Raji (cell line): ENCODE measurements around the gene TMEM132A.

Experiments
- POLR2A ChIP-seq: IDR thresholded peaks from 2 replicates; pipeline ENCODE4 v1.6.1; 2011; ENCODE audit warnings: low read depth, low read length, control low read depth; ENCODE audit not compliant: insufficient read depth

Gene TMEM132A

DNA sequence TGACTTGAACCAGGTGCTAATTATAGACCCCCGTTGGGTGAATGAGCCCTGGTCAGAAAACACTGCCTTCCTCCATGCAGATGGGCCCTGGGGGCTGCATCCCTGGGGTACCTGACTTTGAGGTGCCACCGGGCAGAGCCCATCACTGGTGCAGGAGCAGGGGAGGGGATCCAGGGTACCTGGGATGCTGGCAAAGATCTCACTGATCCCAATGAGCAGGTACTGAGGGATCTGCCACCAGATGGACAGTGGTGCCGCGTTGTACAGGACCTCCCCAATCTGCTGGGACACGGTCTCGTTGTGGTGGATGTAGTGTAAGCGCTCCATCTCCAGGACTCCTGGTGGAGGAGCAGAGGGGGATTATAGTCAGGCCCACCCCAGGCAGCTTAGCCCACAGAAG lies 15.0 kb downstream of the TMEM132A start:
- TF ChIP-seq POLR2A: no peak

DNA sequence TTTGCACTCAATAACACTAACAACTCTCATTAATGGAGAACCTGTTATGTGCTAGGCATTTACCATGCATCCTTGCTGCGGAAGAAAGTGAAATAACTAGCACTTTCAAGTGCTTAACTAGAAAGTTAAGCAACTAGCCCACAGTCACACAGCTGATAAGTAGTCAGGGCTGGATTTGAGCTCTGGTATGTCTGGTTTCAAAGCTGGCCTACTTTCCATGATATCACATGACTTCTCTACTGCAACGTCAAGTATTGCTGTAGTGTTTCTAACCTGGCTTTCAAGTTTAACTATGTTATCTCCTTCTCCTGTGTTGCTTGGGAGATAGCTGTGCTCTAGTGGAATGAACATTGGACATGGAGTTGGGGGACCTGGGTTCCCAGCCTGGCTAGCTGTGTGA lies 15.6 kb downstream of the TMEM132A start:
- TF ChIP-seq POLR2A: no peak

DNA sequence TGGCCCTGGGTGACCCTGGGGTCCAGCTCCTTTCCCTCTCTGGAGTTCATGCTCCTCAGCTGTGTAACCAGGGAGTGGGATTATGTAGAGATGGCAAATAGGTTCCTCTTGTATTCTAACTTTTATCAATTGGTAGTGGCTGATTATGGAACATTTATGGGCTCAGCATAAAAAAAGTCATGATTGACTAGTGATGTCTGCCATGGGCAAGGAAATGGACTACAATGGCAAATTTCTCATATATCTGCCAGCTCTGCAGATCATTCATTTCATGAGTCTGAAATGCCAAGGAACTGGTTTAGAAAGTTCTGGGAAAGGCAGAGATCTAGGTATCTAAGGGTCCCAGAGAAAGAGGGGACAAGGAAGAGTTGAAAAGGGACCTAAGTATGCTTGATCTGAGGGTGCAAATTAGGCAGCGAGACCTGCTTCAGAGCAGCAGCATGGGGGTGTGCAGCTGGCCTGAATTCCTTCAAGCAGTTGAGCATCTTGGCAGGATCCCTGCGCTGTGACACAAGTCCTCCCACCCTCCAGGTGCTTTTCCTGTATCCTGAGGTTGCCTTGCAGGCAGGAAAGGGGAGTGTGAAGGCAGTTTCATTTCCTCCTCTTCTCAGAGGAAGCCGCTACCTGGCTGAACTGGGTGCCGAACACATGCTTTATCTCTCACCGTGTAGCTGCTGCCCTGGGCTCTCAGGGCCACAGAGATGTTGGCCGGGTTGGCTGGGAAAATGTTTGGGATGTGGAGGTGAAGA lies 17.3 kb downstream of the TMEM132A start:
- no peak for TF ChIP-seq POLR2A

DNA sequence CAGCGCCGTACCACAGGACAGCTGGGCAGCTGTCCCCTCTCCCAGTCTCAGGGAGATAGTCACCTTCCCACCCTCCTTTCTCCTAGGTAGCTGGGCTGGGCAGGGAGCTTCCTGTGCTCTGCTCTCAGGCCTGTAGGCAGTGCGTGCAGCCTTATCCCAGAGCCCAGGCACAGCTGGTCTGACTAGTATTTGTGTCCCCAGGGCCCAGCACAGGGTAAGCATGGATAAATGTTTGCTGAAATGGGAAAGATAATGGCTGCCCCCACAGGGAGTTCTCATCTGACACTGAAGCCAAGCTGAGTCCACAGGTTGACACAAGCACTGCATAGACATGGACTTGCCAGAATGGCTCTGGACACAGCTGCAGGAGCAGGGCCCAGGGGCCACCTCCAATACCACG lies 18.0 kb downstream of the TMEM132A start:
- TF ChIP-seq POLR2A: no peak

DNA sequence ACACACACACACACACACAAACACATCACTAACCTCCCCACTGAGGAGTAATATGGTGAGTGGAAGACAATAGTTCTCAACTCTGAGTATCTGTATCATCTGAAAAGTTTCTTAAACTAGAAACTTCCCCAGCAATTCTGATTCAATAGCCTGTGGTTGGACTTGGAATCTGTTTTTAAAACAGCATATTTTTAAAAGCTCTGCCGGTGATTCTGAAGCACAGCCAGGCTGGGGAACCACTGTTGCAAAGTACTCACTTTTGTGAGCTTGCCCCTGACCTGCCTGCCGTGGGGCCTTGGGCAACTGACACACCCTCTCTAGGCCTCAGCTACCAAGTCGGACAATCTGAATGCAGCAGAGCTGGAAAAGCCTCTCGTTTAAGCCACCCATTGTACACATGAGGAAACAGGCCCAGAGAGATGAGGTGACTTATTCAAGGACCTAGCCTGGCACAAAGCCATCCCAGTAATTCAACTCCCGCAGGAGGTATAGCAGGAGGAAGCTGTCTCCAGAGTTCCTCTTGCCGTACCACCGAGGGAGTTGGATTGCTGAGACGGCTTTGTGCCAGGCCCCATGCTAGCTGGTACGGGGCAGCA lies 18.8 kb downstream of the TMEM132A start:
- TF ChIP-seq POLR2A: no peak

DNA sequence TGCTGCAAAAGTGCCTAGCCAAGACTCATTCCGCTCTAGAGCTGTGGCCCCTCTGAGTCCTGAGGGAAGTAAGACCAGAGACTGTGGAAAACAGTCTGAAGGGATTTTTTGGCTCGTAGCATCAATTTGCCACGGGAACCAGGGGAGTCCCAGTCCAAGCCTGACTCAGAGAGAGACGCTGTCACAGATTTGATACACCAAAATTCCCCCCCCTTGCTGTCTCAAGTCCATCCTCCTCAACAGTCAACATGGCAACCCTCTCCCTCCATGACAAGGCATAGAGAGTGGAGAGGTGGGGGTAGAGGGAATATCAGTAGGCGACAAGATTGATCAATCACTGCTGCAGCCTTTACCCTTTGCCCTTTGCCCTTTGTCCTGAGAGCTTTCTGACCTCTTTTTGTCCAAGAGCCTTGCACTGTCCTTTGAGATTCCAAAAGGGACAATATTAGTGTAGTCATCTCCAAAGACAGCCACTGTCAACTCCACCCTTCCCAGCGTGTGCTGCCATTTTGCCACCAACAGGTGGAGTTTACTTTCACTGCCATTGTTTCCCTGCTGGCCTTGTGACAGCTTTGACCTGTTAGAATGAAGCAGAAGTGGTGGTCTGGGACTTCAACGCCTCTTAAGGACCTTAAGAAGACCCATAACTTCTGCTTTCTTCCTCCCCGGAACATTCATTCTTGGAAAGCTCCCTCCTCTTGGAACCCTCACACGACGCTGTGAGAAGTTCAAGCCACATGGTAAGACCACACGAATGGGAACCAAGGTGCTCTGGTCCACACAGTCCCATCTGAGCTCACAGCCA lies 20.4 kb downstream of the TMEM132A start:
- TF ChIP-seq POLR2A: no peak

DNA sequence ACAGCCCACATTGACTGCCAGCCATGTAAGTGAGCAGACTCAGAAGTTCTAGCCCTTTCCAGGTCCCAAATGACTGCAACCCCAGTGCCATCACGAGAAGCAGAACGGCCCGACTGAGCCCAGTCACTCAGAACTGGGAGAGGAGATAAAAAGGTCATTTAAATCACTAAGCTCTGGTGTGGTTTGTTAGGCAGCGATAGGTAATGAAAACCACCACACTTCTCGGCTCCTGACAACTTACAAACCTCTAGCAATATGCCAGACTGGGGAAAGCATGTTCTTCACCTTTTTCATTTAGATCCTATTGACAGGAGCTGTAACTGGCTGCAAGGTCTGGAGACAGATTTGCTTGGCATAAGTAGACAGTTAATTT lies 21.0 kb downstream of the TMEM132A start:
- no peak for TF ChIP-seq POLR2A

DNA sequence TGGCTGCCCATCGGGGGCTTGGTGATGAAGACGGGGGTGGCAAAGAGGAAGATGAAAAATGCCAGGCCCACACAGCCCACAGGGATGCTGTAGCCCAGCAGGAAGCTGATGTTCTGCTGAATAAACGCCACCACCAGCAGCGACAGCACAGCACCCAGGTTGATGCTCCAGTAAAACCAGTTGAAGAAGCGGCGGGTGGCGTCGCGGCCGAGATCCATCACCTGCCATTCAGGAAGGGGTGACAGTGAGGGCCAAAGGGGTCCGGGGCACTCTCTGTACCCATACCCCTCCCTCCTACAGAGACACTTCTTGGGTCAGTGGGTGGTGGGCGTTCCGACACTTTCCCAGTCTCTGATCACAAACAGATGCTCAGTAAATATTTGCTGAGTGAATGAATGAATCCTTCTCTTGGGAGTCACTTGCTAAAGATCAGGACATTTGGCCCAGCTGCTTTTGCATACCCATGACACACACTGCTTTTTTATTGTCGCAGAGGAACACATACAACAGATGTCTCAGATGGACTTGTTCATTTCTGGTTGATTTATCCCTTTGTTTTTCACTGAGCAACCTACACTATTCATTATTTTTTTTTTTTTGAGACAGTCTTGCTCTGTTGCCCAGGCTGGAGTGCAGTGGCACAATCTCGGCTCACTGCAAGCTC lies 22.5 kb downstream of the TMEM132A start:
- TF ChIP-seq POLR2A: no peak

DNA sequence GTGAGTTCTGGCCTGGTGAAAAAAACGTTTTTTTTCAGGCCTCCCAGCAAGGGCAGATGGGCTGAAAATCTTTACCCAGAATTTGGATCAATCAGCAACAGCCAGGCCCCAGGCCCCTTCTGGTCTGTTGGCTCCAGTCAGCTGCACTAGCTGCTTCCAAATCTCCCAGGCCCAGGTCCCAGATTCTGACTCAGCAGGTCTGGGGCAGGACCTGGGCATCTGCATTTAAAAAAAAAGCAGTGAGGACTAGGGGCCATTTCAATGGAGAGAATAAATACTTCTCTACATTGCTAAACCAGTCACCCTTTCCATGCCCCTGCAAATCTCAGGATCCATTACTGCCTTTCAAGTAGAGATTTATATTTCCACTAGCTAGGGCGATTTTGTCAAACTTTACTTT lies 23.4 kb downstream of the TMEM132A start:
- TF ChIP-seq POLR2A: no peak

DNA sequence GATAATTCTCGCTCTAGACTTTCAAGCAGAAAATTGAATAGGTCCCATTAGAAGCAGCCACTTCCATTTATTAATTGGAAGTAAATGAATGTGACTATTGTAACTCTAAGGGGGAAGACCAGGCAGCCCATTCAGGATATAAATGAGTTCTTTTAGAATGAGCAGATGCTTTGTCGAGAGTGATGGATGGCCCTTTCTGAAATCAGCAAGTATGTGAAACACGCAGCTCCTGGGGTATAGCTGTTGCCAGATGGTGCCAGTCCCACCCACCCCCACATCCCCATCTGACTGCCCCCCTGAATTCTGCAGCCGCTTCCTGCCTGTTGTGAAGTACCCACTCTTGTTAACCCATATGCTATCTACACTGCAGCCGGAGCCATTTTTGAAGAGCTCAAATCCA lies 24.0 kb downstream of the TMEM132A start:
- no peak for TF ChIP-seq POLR2A

DNA sequence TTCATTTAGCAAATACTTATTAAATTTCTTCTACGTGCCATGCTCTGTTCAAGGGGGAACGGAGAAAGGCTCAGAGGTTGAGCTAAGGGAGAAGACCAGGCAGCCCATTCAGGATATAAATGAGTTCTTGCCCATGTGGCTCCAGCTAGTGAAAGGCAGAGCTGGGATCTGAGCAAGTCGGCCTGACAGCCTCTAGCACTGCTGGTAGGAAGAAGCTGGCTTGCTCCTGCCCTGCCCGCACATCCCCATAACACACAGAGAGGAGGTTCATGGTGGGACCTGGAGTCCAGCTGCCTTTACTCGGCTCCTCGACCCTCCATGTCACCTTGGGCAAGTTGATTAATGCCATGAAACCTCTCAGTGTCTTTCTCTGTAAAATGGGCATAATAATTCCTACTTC lies 25.8 kb downstream of the TMEM132A start:
- no peak for TF ChIP-seq POLR2A

DNA sequence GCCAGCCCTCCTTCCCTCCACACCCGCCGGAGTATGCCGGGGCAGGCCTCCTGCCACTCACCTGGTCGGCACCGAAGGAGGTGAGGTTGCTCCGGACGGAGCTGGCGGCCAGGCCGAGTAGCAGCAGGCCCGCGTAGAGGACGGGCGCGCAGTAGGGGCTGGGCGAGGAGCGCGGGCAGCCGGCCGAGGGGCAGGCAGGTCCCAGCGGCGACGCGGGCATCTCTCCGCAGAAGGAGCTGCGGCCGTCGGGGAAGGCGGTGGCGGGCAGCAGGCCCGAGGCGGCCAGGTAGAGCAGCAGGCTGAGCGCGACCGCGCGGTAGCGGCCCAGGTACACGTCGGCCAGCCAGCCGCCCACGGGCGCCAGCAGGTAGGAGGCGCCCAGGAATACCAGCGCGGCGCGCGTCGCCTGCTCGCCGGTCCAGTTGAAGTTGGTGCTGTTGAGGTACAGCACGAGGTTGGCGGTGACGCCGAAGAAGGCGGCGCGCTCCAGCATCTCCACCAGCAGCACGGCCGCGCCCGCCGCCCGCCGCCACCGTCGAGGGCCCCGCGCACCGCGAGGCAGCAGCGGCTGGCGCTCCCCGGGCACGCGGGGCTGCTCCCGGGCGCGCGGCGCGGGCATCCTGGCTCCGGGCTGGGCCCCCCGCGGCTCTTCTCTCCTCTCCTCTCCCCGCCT lies 26.8 kb downstream of the TMEM132A start:
- TF ChIP-seq POLR2A: no peak

DNA sequence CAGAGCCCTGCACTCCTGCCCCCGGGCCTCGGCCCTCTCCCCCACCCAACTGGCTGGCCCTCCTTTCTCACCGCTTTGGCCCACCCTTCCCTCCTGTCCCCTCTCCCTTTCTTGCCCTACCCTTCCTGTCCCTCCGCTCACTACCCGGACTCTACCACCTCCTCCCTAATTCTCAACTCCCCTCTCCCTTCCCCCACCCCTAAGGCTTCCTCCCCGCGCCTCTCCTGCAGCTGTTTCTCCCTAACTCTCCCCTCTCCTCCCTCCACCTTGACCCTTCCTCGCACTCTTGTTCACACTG lies 27.3 kb downstream of the TMEM132A start:
- no peak for TF ChIP-seq POLR2A

DNA sequence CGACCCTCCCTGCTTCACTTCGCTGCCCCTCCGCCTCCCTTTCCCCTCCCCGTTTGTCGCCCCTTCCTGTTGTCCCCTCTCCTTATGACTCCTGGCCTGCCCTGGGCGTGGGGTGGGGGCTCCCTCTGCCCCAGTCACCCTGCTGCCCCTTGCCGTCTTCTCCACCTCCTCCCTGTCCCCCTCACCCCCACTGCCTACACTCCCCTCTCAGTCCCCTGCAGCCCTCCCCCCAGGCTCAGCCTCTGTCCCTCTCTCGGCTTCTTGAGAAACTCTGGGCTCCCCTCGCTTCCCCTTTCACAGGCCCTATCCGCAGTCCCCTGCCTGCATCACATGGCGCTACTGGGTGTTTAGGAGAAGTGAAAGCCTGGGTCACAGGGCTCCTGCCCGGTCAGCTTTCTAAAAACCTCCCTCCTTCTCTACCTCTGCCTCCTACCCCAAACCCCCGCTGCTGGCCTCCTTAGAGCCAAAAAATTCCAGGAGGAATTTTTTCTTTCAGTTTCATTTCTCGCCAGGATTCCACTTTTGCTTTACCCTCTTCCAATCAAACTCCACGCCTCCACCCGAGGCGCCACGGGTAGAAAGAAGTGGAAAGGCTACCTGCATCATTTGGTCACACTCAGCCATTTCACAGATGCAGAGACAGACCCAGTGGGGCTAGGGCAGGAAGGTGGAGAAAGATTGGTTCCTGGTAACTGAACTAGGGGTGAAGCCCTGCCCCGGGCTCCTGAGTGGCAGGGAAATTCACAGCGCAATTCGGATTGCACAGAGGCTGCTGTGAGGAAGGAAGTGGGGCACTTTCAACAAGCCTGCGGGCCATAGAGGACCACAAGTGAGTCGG lies 27.9 kb downstream of the TMEM132A start, which contains the start of gene SLC15A3:
Gene SLC15A3, minus strand, starts transcription at position 273 of the 838 bp plus-strand sequence. CDS start 625 bp downstream, outside the sequence.
- TF ChIP-seq POLR2A: peak; percentile 33; the same call in 1 of the 2 replicates
